Uterus (tissue), 2 donors: ENCODE results near the gene CAB39L.

Experiments used
- CTCF ChIP-seq, 4 experiments: fragments of 200-600 bp in 2 of 4; fragments of 450-650 bp in 2 of 4; sonication (generic) in 2 of 4; IDR thresholded peaks; one replicate each; pipeline ENCODE4 v1.5.1; 2016 to 2019; ENCODE audit warnings: antibody characterized with exemption in 4 of 4, mild to moderate bottlenecking in 2 of 4, moderate library complexity in 1 of 4
- POLR2A ChIP-seq, 2 donors: fragments of 450-650 bp; IDR thresholded peaks; one replicate each; pipeline ENCODE4 v1.6.1; 2016; ENCODE audit warnings: antibody characterized with exemption in 2 of 2, mild to moderate bottlenecking in 1 of 2, moderate library complexity in 1 of 2

- TF ChIP-seq POLR2A (IDR thresholded peaks at IDR 0.05) (no peak), CTCF (IDR thresholded peaks at IDR 0.05) (no peak)
Measured at GRCh38 chr13:49466292-49466838, 22.5 kb upstream of the CAB39L start.
